Measurements from ENCODE around the gene PCDHGB3.
"Not testable (repeated sequence)": the region's sequence is repeated elsewhere in the genome, so short reads cannot be mapped to it uniquely, and the experiment has no call there.

Gene PCDHGB3

DNA sequence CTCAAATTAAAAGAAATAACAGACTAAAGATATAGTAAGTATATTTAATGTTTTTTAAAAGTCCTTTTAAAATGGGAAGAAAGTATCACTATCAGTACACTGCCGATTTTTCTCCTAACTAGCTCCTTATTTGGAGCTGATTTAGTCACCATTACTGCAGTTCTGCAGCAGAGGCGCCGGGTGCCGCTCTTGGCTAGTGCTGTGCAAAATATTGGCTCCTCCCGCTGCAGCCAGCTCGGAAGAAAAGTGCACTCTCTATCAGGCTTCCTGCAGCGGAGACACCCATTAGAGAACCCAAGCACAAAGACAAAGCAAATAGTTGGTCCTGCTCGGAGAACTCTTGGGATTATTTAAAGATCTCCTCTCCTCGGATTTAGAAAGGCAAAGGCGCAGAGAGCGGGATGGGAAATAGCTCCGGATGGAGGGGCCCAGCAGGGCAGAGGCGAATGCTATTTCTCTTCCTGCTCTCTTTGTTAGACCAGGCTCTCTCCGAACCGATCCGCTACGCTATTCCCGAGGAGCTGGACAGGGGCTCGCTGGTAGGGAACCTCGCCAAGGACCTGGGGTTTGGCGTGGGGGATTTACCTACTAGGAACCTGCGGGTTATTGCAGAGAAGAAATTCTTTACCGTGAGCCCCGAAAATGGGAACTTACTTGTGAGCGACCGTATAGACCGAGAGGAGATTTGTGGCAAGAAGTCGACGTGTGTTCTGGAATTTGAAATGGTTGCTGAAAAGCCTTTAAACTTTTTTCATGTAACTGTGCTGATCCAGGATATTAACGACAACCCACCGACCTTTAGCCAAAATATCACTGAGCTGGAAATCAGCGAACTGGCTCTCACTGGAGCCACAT, at the start of gene PCDHGB3:
Gene PCDHGB3, plus strand, starts transcription at position 249 of the 855 bp plus-strand sequence. Its CDS starts 153 bp downstream, at position 402.
- no peak for DNase-seq (ENCODE audit: low spot score)

DNA sequence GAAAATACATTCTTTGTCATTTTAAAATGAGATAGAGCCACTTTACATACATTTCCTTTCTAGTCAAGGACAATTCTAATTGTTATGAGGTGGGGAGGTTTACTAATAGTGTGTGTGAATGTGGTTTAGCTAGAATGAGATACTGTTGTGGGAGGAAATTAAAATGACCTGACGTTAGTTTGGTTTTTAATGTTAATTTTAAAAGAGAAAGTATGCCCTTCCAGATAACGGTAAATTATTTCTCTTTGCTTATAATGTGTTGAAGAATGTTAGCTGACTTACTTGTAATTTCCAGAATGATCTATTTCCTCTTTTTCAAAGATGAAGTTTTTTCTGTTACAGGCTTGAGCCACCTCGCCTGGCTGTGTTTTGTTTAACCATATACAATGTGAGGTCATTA, 47.8 kb upstream of the PCDHGB3 start:
- DNase-seq (ENCODE audit: low spot score), result no peak

DNA sequence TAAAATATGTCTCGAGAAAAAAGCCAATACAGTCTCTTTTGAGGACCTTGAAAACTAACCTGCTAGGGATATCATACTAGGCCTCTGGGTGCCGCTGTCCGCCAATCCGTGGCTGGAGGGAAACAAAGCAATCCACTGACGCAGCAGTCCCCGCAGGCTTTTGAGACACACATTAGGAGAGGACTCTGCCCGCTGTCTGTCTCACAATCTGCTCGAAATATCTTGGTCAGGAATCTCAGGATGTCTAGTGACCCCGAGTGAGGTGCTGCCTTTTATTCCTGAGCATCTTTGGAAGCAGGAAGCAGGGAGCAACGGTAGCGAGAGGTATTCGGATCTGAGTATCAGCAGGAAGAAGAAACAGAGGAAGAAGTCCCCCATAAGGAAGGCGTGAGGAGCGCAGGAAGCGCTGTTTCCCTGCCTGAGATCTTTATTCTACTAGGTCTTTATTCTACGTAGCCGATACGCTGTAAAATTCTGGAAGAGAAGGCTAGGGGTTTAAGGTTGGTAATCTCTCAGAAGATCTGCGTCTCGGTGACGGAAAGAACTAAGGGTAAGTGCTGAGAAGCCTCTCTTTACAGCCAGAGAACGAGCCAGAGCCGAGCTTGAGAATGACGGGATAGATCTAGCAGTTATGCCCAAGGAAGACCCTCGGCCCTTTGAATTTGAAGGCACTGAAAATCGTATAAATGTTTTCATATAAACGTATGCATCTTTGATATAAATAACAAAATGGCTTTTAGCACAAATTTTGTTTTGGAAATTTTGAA, 43.8 kb upstream of the PCDHGB3 start:
- peak; percentile 63 for DNase-seq (ENCODE audit: low spot score)

DNA sequence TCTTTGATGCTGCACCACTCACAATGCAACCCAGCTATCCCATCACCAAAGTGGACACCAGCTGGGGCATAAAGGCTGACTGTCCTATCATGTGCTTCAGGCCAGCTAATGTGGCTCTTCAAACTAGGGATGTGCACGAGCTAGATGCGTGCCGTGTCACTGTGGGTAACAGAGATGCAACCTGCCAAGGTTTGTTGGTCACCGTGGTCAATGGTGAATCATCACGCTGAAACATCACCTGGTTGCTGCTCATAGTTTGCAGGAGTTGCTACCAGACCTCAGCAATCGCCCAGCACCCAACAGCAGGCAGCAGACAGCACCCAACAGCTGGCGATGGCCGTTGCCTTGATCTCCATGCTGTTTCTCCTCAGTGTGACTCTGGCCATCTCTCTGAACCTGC, 41.8 kb upstream of the PCDHGB3 start:
- DNase-seq (ENCODE audit: low spot score), result no peak

DNA sequence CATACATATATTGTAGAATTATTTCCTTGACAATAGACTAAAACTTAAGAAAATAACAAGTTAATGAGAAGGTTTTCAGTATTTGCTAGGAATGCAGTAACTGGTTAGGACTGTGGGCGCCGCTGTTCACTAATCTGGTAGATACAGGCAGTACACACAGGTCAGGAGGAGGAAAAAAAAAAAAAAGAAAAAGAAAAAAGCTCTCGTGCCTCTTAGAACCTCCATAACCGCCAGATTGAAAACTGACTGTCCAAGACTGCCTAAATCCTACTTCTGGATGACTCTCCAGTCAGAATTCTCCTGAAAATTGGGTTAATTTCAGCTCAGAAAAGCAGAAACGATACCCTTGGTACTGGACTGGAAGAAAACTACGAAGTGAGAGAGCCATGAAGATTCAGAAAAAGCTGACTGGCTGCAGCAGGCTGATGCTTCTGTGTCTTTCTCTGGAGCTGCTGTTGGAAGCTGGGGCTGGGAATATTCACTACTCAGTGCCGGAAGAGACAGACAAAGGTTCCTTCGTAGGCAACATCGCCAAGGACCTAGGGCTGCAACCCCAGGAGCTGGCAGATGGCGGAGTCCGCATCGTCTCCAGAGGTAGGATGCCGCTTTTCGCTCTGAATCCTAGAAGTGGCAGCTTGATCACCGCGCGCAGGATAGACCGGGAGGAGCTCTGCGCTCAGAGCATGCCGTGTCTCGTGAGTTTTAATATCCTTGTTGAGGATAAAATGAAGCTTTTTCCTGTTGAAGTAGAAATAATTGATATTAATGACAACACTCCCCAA, 39.6 kb upstream of the PCDHGB3 start, which contains the start of gene PCDHGA1:
Gene PCDHGA1, plus strand, starts transcription at position 216 of the 782 bp plus-strand sequence.
- DNase-seq (ENCODE audit: low spot score), result peak; percentile 37

DNA sequence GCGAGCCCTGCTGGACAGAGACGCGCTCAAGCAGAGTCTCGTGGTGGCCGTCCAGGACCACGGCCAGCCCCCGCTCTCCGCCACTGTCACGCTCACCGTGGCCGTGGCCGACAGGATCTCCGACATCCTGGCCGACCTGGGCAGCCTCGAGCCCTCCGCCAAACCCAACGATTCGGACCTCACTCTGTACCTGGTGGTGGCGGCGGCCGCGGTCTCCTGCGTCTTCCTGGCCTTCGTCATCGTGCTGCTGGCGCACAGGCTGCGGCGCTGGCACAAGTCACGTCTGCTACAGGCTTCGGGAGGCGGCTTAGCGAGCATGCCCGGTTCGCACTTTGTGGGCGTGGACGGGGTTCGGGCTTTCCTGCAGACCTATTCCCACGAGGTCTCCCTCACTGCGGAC, 37.5 kb upstream of the PCDHGB3 start:
- not testable (repeated sequence) for DNase-seq (ENCODE audit: low spot score)

DNA sequence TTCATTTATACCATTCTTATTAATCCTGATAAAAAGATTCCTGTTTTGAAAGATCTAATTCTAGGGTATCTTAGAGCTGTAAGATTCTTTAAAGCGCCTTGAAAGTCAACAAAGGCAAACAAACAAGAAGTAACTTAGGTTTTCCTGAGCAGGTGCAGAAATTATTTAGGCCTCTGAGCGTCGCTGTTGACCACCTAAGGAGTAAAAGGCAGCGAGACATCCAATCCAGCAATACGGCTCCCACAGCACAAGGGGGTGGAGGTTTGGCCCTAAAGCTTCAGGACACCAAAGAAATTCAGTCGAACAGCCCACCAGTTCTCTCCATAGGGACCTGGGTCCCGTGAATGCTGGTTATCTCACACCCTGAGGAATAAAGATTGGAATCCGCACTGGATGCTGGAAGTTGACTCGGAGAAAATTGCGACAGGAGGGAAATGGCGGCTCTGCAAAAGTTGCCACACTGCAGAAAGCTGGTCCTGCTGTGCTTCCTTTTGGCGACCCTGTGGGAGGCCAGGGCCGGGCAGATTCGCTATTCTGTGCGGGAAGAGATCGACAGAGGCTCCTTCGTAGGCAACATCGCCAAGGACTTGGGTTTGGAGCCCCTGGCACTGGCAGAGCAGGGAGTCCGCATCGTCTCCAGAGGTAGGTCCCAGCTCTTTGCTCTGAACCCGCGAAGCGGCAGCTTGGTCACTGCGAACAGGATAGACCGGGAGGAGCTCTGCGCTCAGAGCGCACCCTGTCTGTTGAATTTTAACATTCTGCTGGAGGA, 31.3 kb upstream of the PCDHGB3 start, which contains the start of gene PCDHGA2:
Gene PCDHGA2, plus strand, starts transcription at position 223 of the 769 bp plus-strand sequence.
- peak; percentile 48 for DNase-seq (ENCODE audit: low spot score)

DNA sequence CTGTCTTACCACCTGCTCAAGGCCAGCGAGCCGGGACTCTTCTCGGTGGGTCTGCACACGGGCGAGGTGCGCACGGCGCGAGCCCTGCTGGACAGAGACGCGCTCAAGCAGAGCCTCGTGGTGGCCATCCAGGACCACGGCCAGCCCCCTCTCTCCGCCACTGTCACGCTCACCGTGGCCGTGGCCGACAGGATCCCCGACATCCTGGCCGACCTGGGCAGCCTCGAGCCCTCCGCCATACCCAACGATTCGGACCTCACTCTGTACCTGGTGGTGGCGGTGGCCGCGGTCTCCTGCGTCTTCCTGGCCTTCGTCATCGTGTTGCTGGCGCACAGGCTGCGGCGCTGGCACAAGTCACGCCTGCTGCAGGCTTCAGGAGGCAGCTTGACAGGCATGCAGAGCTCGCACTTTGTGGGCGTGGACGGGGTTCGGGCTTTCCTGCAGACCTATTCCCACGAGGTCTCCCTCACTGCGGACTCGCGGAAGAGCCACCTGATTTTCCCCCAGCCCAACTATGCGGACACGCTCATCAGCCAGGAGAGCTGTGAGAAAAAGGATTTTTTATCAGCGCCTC, 29.2 kb upstream of the PCDHGB3 start:
- not testable (repeated sequence) for DNase-seq (ENCODE audit: low spot score)

DNA sequence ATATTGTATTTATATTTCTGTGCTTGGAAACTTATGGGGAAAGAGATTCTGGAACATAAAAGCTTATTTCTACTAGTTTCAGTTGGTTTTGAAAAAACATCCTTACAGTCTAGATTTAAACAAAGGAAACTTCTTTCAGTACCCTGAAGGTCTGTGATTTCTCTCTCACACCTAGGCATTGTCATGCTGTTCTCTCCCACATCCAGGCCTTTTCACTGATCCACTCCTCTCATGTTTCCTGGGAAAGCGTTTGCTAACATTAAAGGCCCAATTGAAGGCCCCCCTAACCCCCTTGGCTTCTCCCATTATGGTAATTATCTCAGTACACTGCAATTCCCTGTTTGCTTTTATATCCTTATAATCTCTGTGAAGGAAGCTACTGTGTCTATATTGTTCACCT, 27.3 kb upstream of the PCDHGB3 start:
- no peak for DNase-seq (ENCODE audit: low spot score)

DNA sequence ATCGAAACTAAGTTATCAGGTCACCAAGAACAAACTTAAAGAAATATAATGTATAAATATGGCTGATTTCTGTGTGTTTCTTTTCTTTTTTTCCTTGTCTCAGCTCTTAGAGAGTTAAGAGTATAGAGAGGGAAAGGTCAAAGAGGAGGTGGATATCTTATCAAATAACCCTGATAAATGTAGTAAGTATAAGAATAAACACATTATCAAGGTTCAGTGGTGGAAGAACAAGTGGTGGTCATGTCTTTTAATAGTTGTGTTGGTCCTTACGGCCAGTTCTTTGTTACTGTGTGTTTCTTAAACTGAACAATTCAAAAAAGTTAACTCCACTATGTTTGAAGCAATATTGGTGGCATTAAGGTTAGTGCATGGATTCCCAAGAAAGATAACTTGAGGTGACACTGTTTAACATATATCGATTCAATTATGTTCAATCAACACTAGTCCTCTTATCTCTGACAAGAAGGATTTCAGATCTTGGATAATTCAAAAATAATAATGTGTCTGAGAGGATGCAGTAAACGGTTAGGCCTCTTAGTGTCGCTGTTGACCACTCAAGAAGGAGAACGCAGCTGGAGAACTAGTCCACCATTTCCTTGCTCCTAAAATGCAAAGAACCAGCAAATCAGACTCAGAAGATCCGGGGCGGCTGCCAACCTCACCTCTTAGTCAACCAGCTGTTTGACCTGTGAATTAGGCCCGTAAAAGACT, 26.6 kb upstream of the PCDHGB3 start, which contains the start of gene PCDHGA3:
Gene PCDHGA3, plus strand, starts transcription at position 588 of the 711 bp plus-strand sequence. CDS start 205 bp downstream, outside the sequence.
- DNase-seq (ENCODE audit: low spot score), result peak; percentile 43

DNA sequence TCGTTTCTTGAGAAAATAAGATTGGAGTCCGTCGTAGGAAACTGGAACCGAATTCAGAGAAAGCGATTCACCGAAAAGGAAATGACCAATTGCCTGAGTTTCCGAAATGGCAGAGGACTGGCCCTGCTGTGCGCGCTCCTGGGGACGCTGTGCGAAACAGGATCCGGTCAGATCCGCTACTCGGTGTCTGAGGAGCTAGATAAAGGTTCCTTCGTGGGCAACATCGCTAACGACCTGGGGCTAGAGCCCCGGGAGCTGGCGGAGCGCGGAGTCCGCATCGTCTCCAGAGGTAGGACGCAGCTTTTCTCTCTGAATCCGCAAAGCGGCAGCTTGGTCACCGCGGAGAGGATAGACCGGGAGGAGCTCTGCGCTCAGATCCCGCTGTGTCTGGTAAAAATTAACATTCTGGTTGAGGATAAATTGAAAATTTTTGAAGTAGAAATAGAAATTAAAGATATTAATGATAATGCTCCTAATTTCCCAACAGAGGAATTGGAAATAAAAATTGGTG, 26.0 kb upstream of the PCDHGB3 start:
- DNase-seq (ENCODE audit: low spot score), result no peak

DNA sequence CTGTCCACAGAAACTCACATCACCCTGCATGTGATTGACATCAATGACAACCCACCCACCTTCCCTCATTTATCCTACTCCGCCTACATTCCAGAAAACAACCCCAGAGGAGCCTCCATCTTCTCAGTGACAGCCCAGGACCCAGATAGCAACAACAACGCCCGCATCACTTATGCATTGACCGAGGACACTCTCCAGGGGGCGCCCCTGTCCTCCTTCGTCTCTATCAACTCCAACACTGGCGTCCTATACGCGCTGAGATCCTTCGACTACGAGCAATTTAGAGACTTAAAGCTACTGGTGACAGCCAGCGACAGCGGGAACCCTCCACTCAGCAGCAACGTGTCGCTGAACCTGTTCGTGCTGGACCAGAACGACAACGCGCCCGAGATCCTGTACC, 24.7 kb upstream of the PCDHGB3 start:
- no peak for DNase-seq (ENCODE audit: low spot score)

DNA sequence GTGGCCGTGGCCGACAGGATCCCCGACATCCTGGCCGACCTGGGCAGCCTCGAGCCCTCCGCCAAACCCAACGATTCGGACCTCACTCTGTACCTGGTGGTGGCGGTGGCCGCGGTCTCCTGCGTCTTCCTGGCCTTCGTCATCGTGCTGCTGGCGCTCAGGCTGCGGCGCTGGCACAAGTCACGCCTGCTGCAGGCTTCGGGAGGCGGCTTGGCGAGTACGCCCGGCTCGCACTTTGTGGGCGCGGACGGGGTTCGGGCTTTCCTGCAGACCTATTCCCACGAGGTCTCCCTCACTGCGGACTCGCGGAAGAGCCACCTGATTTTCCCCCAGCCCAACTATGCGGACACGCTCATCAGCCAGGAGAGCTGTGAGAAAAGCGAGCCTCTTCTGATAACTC, 24.0 kb upstream of the PCDHGB3 start:
- DNase-seq (ENCODE audit: low spot score), result not testable (repeated sequence)

DNA sequence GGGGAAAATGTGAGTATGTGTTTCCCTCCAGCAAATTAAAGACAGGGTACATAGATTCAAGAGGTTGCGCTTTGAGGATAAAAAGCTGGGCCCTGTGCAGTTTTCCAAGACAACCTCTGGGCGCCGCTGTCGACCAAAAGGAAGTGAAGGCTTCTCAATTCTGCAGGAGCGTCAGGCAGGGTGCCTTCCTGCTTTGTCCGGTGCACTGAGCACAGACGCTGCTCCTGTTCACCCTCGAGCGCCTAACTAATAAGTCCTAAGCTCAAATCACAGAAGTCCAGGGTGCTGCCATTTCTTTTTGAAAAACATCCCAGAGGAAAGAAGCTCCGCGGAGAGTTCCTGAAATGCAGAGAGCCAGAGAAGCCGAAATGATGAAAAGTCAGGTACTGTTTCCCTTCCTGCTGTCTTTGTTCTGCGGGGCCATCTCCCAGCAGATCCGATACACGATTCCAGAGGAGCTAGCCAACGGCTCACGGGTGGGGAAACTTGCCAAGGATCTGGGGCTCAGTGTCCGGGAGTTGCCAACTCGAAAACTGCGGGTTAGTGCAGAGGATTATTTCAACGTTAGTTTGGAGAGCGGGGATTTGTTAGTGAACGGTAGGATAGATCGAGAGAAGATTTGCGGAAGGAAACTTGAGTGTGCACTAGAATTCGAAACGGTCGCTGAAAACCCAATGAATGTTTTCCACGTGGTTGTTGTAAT, 20.0 kb upstream of the PCDHGB3 start, which contains the start of gene PCDHGB1:
Gene PCDHGB1, plus strand, starts transcription at position 183 of the 703 bp plus-strand sequence. Its CDS starts 162 bp downstream, at position 345.
- peak; percentile 75 for DNase-seq (ENCODE audit: low spot score)

DNA sequence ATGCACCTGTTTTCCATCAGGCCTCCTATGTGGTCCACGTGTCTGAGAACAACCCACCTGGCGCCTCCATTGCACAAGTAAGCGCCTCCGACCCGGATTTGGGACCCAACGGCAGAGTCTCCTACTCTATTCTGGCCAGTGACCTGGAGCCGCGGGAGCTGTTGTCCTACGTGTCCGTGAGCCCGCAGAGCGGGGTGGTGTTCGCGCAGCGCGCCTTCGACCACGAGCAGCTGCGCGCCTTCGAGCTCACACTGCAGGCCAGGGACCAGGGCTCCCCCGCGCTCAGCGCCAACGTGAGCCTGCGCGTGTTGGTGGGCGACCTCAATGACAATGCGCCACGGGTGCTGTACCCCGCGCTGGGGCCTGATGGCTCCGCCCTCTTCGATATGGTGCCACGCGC, 18.5 kb upstream of the PCDHGB3 start:
- no peak for DNase-seq (ENCODE audit: low spot score)

DNA sequence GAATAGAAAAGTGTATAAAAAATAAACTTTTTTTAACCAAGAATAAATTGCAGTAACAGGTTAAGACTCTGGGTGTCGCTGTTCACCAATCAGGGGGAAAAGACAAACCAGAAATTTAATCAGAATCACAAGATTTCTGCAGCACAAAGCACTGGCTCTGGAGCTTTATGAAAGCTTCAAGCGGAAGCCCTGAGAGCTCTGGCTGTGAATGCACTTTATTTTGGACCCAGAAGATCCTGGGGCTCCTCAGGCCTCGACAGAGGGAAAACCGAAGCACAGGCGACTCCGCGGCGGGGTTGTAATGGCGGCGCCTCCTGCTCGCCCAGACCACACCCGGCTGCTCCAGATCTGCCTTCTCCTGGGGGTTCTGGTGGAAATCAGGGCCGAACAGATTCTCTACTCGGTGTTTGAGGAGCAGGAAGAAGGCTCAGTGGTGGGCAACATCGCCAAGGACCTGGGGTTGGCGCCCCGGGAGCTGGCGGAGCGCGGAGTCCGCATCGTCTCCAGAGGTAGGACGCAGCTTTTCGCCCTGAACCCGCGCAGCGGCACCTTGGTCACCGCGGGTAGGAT, 15.1 kb upstream of the PCDHGB3 start, which contains the start of gene PCDHGA4:
Gene PCDHGA4, plus strand, starts transcription at position 122 of the 570 bp plus-strand sequence. Its CDS starts 87 bp downstream, at position 209.
- no peak for DNase-seq (ENCODE audit: low spot score)

DNA sequence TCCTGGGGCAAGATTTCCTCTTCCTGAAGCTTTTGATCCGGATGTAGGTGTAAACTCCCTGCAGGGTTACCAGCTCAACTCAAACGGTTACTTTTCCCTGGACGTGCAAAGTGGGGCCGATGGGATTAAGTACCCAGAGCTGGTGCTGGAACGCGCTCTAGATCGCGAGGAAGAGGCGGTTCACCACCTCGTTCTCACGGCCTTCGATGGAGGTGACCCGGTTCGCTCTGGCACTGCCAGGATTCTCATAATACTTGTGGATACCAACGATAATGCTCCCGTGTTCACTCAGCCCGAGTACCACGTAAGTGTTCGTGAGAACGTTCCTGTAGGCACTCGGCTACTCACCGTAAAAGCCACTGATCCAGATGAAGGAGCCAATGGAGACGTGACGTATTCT, 14.4 kb upstream of the PCDHGB3 start:
- DNase-seq (ENCODE audit: low spot score), result no peak

DNA sequence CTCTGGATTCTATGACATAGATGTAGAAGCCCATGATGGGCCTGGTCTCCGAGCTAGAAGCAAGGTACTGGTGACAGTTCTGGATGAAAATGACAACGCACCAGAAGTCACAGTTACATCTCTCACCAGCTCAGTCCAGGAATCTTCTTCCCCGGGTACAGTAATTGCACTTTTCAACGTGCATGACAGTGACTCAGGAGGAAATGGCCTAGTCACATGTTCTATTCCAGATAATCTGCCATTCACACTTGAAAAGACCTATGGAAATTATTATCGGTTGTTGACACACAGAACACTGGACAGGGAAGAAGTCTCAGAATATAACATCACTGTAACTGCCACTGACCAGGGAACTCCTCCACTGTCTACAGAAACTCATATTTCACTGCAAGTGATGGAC, 13.9 kb upstream of the PCDHGB3 start:
- DNase-seq (ENCODE audit: low spot score), result no peak

DNA sequence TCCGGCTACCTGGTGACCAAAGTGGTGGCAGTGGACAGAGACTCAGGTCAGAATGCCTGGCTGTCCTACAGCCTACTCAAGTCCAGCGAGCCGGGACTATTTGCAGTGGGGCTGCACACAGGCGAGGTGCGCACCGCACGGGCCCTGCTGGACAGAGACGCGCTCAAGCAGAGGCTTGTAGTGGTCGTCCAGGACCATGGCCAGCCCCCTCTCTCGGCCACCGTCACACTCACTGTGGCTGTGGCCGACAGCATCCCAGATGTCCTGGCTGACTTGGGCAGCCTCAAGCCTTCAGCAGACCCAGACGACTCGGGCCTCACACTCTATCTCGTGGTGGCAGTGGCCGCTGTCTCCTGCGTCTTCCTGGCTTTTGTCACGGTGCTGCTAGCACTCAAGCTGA, 13.1 kb upstream of the PCDHGB3 start:
- no peak for DNase-seq (ENCODE audit: low spot score)

Measured in iPS-NIHi11 (cell line).